ENCODE data around the gene ARL6IP5.

The ARL6IP5 gene

GRCh38 chr3:69084326-69085167, at the start of gene ARL6IP5:
Gene ARL6IP5, plus strand, starts transcription at chr3:69084937. Its CDS starts 111 bp downstream, at chr3:69085048.
- DNase-seq: peak; percentile 96

GRCh38 chr3:69044608-69045007, 40.1 kb upstream of the ARL6IP5 start:
- no peak for DNase-seq

GRCh38 chr3:69048990-69049389, 35.7 kb upstream of the ARL6IP5 start:
- no peak for DNase-seq

- peak; percentile 98 for DNase-seq
Observed at GRCh38 chr3:69051756-69052471, 32.8 kb upstream of the ARL6IP5 start, which contains the start of gene TMF1. Gene TMF1, minus strand, starts transcription at chr3:69052333. Its CDS starts 247 bp downstream, at chr3:69052086.

- DNase-seq: no peak
Observed at GRCh38 chr3:69052472-69052898, 32.3 kb upstream of the ARL6IP5 start.

GRCh38 chr3:69058180-69058946, 26.4 kb upstream of the ARL6IP5 start:
- peak; percentile 53 for DNase-seq

GRCh38 chr3:69058947-69059224, 25.9 kb upstream of the ARL6IP5 start:
- no peak for DNase-seq

- no peak for DNase-seq
Observed at GRCh38 chr3:69059688-69060087, 25.0 kb upstream of the ARL6IP5 start.

- no peak for DNase-seq
Observed at GRCh38 chr3:69063636-69064035, 21.1 kb upstream of the ARL6IP5 start.

GRCh38 chr3:69065318-69065964, 19.3 kb upstream of the ARL6IP5 start:
- DNase-seq: no peak

GRCh38 chr3:69066121-69066520, 18.6 kb upstream of the ARL6IP5 start:
- no peak for DNase-seq

- DNase-seq: no peak
Observed at GRCh38 chr3:69072928-69073327, 11.8 kb upstream of the ARL6IP5 start.

GRCh38 chr3:69079269-69080159, 5.2 kb upstream of the ARL6IP5 start:
- no peak for DNase-seq

- DNase-seq: peak; percentile 89
Observed at GRCh38 chr3:69080233-69080920, 4.4 kb upstream of the ARL6IP5 start, which contains the start of gene UBA3. Gene UBA3, minus strand, starts transcription at chr3:69080365. Its CDS starts 12 bp downstream, at chr3:69080353.

GRCh38 chr3:69081583-69082262, 3.0 kb upstream of the ARL6IP5 start:
- no peak for DNase-seq

GRCh38 chr3:69082361-69082760, 2.4 kb upstream of the ARL6IP5 start:
- no peak for DNase-seq

- DNase-seq: peak; percentile 87
Observed at GRCh38 chr3:69082805-69083204, 1.9 kb upstream of the ARL6IP5 start.

GRCh38 chr3:69085168-69085832, 563 bp downstream of the ARL6IP5 start:
- no peak for DNase-seq

- DNase-seq: peak; percentile 91
Observed at GRCh38 chr3:69085833-69086722, 1.3 kb downstream of the ARL6IP5 start.

All from CD4-positive, alpha-beta T cell treated with Interleukin-4 for 4 hours (primary cell).